BLaER1 treated with 17β-estradiol and CSF1 and Interleukin-3, amounts not matched to agents 10 nM and 100 nM (cell line): ENCODE measurements around the gene HAT1.

ENCODE experiments used
- H3K27ac ChIP-seq, 11 experiments: shearing (Covaris generic); formaldehyde crosslinking; 2 replicates each; pipeline ENCODE4 v1.8.1; 2022
- H3K27me3 ChIP-seq, 11 experiments: shearing (Covaris generic); formaldehyde crosslinking; 2 replicates each; pipeline ENCODE4 v1.8.1; 2022
- H3K36me3 ChIP-seq, 11 experiments: shearing (Covaris generic); formaldehyde crosslinking; 2 replicates each; pipeline ENCODE4 v1.8.1; 2022
- H3K4me1 ChIP-seq, 10 experiments: shearing (Covaris generic); formaldehyde crosslinking; 2 replicates each; pipeline ENCODE4 v1.8.1; 2022
- H3K4me2 ChIP-seq, 11 experiments: shearing (Covaris generic); formaldehyde crosslinking; 2 replicates each; pipeline ENCODE4 v1.8.1; 2022
- H3K4me3 ChIP-seq, 10 experiments: shearing (Covaris generic); formaldehyde crosslinking; 2 replicates each; pipeline ENCODE4 v1.8.1; 2022
- H3K9ac ChIP-seq, 11 experiments: shearing (Covaris generic); formaldehyde crosslinking; 2 replicates each; pipeline ENCODE4 v1.8.1; 2022
- H3K9me3 ChIP-seq, 11 experiments: shearing (Covaris generic); formaldehyde crosslinking; replicated peaks in 1 of 11; 2 replicates each; pipeline ENCODE4 v1.8.1; 2022
- H4K20me1 ChIP-seq, 11 experiments: shearing (Covaris generic); formaldehyde crosslinking; 2 replicates each; pipeline ENCODE4 v1.8.1; 2022
- Cebpa-rat ChIP-seq, 11 experiments: shearing (Covaris generic); IDR thresholded peaks; 2 replicates each; pipeline ENCODE4 v1.8.1; 2022

The HAT1 gene

GRCh38 chr2:172021074-172021931 is 99.0 kb downstream of the HAT1 start:
- H3K36me3 ChIP-seq, result 0 out of 22 replicates have a peak, but pooled peaks cover 0 to 5% (median 0%) of the 10 kb centered on the region in 11 experiments
- H3K4me3 ChIP-seq, result 0 out of 20 replicates have a peak overlapping the region, but pooled peaks of 2 of the 10 experiments have one; percentile 14 to 23
- H3K9me3 ChIP-seq, result no peaks in the 10 kb centered on the region
- H3K4me1 ChIP-seq, result peaks cover 29 to 52% (median 46%) of the 10 kb centered on the region in 10 experiments
- peak overlapping the region in 6 of 11 experiments; percentile 1 to 33 (median 30); a peak in 5 of 22 replicates for H3K9ac ChIP-seq
- H3K27me3 ChIP-seq, result no peaks in the 10 kb centered on the region
- no peak for TF ChIP-seq Cebpa-rat (IDR thresholded peaks at IDR 0.05)
- H3K4me2 ChIP-seq, result peak overlapping the region; percentile 63 to 91 (median 81)
- H3K27ac ChIP-seq, result peak overlapping the region in 8 of 11 experiments; percentile 4 to 49 (median 37); a peak in 11 of 22 replicates
- no peaks in the 10 kb centered on the region for H4K20me1 ChIP-seq

- H3K4me2 ChIP-seq, result peak overlapping the region; percentile 63 to 91 (median 81)
- no peaks in the 10 kb centered on the region for H3K9me3 ChIP-seq
- peak overlapping the region in 6 of 11 experiments; percentile 1 to 31 (median 18); a peak in 4 of 22 replicates for H3K9ac ChIP-seq
- H3K4me1 ChIP-seq, result peaks cover 29 to 47% (median 41%) of the 10 kb centered on the region in 10 experiments
- H3K4me3 ChIP-seq, result peak overlapping the region in 3 of 10 experiments; percentile 1 to 23 (median 14); a peak in 2 of 20 replicates
- H4K20me1 ChIP-seq, result no peaks in the 10 kb centered on the region
- no peak for TF ChIP-seq Cebpa-rat (IDR thresholded peaks at IDR 0.05)
- peak overlapping the region in 7 of 11 experiments; percentile 4 to 49 (median 37); a peak in 9 of 22 replicates for H3K27ac ChIP-seq
- H3K27me3 ChIP-seq, result no peaks in the 10 kb centered on the region
- 0 out of 22 replicates have a peak, but pooled peaks cover 0 to 5% (median 0%) of the 10 kb centered on the region in 11 experiments for H3K36me3 ChIP-seq
Observed at GRCh38 chr2:172021955-172022354, 99.7 kb downstream of the HAT1 start.

DNA sequence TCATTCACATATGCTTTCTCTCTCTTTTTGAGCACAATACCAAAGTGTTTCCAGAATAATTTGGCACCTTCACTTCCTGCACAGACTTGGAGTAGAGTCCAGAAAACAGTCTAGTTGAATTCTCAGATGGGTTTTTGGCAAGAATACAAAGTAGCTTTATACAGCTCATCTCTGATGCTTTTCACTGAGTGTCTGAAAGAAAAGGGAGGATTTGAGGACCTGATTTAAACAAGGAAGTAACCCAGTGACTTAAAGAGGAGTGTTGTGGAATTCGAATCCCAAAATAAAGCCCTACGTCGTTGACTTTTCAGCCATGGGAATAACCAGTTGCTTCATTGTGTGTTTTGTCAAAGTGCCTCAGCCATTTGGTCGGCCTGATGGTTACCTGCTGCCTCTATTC is 109.3 kb downstream of the HAT1 start:
- no peak for TF ChIP-seq Cebpa-rat (IDR thresholded peaks at IDR 0.05)
- Histone ChIP-seq H3K4me3 (no peak overlapping the region), H3K9me3 (no peaks in the 10 kb centered on the region), H3K4me2 (no peak overlapping the region), H3K9ac (no peak overlapping the region), H3K36me3 (no peaks in the 10 kb centered on the region), H3K27me3 (no peaks in the 10 kb centered on the region), H3K27ac (no peak overlapping the region), H4K20me1 (no peaks in the 10 kb centered on the region), H3K4me1 (peaks cover 0 to 6% (median 2%) of the 10 kb centered on the region in 10 experiments; a peak in 5 of 20 replicates)
